ENCODE results near the gene BRD4. TPM values are rescaled to one million over a fixed set of nuclear protein-coding genes. Genes with fewer than 3 reads are reported as not detected.

Gene BRD4
- total RNA-seq, 4 donors from 2014 or later, result 5.6 to 156 (median 16.6) TPM

- Histone ChIP-seq H3K4me3 (peak overlapping the region; percentile 7 to 14), H3K9me3 (no peaks in the 10 kb centered on the region), H3K4me1 (peaks cover 0 to 15% of the 10 kb centered on the region in 2 donors), H3K27ac (peak overlapping the region; percentile 51 to 53), H3K36me3 (no peaks in the 10 kb centered on the region), H3K27me3 (no peaks in the 10 kb centered on the region)
- TF ChIP-seq CTCF (IDR thresholded peaks at IDR 0.05) (peak in 2 of 4 experiments; percentile 30 to 38), POLR2A (IDR thresholded peaks at IDR 0.05) (no peak)
- intact Hi-C loops (cut with DNase I; ENCODE audit: low total_unique reads), result loop anchor here (10.0 kb wide), 1 partner anchor 59 kb away; no protein-coding TSS in a partner anchor
- DNase-seq, result peak; percentile 53 to 55
Observed at GRCh38 chr19:15195371-15196334, 136.7 kb downstream of the BRD4 start.

GRCh38 chr19:15194938-15195337, 137.4 kb downstream of the BRD4 start:
- H3K27ac ChIP-seq, result peak overlapping the region; percentile 51 to 53
- no peaks in the 10 kb centered on the region for H3K9me3 ChIP-seq
- DNase-seq, result no peak
- no peaks in the 10 kb centered on the region for H3K27me3 ChIP-seq
- no peaks in the 10 kb centered on the region for H3K36me3 ChIP-seq
- H3K4me1 ChIP-seq, result peaks cover 0 to 8% of the 10 kb centered on the region in 2 donors
- H3K4me3 ChIP-seq, result peak overlapping the region in 1 of 2 donors; percentile 7
- TF ChIP-seq POLR2A (IDR thresholded peaks at IDR 0.05) (no peak), CTCF (IDR thresholded peaks at IDR 0.05) (no peak)
- intact Hi-C loops (cut with DNase I; ENCODE audit: low total_unique reads), result loop anchor here (10.0 kb wide), 1 partner anchor 60 kb away; no protein-coding TSS in a partner anchor

- Histone ChIP-seq H3K9me3 (no peaks in the 10 kb centered on the region), H3K4me1 (peaks cover 0 to 8% of the 10 kb centered on the region in 2 donors), H3K36me3 (no peaks in the 10 kb centered on the region), H3K27ac (peak overlapping the region in 1 of 2 donors; percentile 38), H3K27me3 (no peaks in the 10 kb centered on the region), H3K4me3 (no peak overlapping the region)
- no peak for TF ChIP-seq POLR2A (IDR thresholded peaks at IDR 0.05)
- TF ChIP-seq CTCF (IDR thresholded peaks at IDR 0.05), result no peak
- intact Hi-C loops (cut with DNase I; ENCODE audit: low total_unique reads), result loop anchor here (10.0 kb wide), 1 partner anchor 63 kb away; no protein-coding TSS in a partner anchor
- DNase-seq, result no peak
Observed at GRCh38 chr19:15191982-15192381, 140.4 kb downstream of the BRD4 start.

GRCh38 chr19:15191514-15191913, 140.8 kb downstream of the BRD4 start:
- H3K9me3 ChIP-seq, result no peaks in the 10 kb centered on the region
- no peaks in the 10 kb centered on the region for H3K36me3 ChIP-seq
- no peak overlapping the region for H3K27ac ChIP-seq
- peaks cover 0 to 8% of the 10 kb centered on the region in 2 donors for H3K4me1 ChIP-seq
- TF ChIP-seq POLR2A (IDR thresholded peaks at IDR 0.05), result no peak
- TF ChIP-seq CTCF (IDR thresholded peaks at IDR 0.05), result no peak
- intact Hi-C loops (cut with DNase I; ENCODE audit: low total_unique reads), result loop anchor here (10.0 kb wide), 1 partner anchor 63 kb away; no protein-coding TSS in a partner anchor
- no peak overlapping the region for H3K4me3 ChIP-seq
- H3K27me3 ChIP-seq, result no peaks in the 10 kb centered on the region
- DNase-seq, result no peak

- no peaks in the 10 kb centered on the region for H3K27me3 ChIP-seq
- H3K4me3 ChIP-seq, result no peak overlapping the region
- no peaks in the 10 kb centered on the region for H3K36me3 ChIP-seq
- DNase-seq, result no peak
- H3K9me3 ChIP-seq, result no peaks in the 10 kb centered on the region
- TF ChIP-seq CTCF (IDR thresholded peaks at IDR 0.05) (no peak), POLR2A (IDR thresholded peaks at IDR 0.05) (no peak)
- no peak overlapping the region for H3K27ac ChIP-seq
- no peaks in the 10 kb centered on the region for H3K4me1 ChIP-seq
- intact Hi-C loops (cut with DNase I; ENCODE audit: low total_unique reads), result no loop called here
Observed at GRCh38 chr19:15188851-15189250, 143.5 kb downstream of the BRD4 start.
